ENCODE data around the gene TRIM65.
"Not testable (repeated sequence)": the region's sequence is repeated elsewhere in the genome, so short reads cannot be mapped to it uniquely, and the experiment has no call there.

Gene TRIM65

DNA sequence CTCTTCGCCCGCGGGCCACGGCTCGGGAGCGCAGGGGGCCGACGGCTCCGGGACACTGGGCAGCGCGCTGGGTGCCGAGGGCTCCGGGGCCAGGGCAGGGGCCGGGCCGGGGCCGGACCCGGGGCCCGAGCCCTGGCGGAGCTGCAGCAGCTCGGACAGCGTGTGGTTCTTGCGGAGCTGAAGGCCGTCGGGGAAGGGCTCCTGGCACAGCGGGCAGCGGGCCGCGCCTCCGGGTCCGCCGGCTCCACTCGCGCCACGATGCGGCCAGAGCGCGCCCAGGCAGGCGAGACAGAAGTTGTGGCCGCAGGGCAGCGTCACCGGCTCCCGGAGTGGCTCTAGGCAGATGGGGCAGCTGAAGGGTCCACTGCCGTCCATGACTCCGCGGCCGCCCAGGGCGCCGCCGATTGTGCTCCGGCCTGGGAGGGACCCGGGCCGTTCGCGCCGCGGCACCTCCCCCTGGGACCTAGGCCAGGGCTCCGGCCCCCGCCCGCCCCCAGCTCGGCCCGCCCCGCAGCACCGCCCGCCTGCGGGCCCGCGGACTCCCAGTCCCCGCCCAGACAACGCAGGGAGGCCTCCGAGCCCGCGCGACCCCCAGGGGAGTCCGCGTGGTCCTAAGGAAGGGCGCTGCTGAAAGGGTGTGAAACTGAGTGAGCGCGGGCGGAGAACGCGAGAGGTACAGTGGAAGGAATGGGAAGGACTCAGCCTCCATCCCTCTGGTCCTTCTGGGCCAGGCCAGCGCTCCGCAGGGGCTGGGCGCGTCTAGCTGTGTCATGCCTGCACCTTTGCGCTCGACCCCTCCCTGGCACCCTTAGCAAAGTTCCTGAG is 18.4 kb downstream of the TRIM65 start, which contains the start of gene TRIM47:
TSS of gene TRIM47 (minus strand) at position 408 of the 825 bp plus-strand sequence. CDS start at position 375, 33 bp downstream.
- DNase-seq = peak; percentile 65
- in situ Hi-C loops (cut with MboI; ENCODE audit: low pct_unique_long_range_greater_than_20kb, low sequenced_read_pairs) = no loop called here

DNA sequence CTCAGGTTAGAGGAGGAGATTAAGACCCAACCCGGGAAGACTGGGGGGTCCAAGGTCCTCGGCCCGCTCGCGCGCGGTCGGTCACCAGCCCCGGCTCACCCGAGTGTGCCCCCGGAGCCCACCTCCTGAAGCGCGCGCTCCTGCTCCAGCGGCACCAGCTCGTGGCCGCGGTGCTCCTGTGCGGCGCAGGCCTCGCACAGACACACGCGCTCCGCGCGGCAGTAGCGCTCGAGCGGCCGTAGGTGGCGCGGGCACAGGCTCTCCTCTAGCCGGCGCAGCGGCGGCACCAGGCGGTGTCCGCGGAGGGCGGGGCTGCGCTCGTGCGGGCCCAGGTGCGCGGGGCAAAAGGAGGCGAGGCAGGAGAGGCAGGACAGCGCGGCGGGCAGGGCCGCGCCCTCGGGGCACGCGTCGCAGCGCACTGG is 19.0 kb downstream of the TRIM65 start:
- DNase-seq = peak; percentile 73
- in situ Hi-C loops (cut with MboI; ENCODE audit: low pct_unique_long_range_greater_than_20kb, low sequenced_read_pairs) = no loop called here

DNA sequence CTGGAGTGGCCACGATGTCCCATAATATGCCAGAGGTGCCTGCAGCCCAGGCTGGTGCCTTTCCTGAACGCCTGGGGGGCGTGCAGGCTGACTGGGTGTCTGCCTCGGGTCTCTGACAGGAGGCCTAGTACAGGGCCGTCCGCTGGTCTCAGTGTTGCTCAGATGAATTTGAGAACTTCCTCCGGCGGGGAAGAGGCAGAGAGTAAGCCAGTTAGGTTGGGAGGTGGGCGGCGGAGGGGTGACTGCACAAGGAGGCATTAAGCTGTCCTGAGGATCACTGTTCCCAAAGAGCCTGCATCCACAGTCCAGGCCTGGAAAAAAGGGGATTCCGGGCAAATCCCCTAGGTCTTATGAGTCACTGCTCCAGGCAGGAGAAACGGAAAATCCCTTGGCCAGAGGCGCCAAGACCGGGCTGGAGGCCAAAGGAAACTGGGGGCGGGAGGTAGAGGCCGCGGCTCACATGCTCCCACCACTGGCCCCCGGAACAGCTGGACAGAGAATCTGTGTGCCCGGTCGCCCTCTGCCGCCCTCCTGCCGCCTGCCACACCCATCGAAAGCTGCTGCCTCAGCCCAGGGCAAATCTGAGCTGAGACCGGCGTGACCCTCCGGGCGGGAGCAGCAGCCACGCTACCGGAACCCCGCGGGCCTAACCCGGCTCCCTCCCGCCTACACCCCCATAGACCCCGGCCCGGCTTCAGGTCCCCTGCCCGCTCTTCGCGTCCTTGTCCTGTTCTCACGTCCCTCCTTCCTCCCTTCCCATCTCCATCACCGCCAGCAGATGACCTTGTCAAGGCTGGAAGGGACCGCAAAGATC is 19.6 kb downstream of the TRIM65 start:
- no peak for DNase-seq
- in situ Hi-C loops (cut with MboI; ENCODE audit: low pct_unique_long_range_greater_than_20kb, low sequenced_read_pairs) = no loop called here

DNA sequence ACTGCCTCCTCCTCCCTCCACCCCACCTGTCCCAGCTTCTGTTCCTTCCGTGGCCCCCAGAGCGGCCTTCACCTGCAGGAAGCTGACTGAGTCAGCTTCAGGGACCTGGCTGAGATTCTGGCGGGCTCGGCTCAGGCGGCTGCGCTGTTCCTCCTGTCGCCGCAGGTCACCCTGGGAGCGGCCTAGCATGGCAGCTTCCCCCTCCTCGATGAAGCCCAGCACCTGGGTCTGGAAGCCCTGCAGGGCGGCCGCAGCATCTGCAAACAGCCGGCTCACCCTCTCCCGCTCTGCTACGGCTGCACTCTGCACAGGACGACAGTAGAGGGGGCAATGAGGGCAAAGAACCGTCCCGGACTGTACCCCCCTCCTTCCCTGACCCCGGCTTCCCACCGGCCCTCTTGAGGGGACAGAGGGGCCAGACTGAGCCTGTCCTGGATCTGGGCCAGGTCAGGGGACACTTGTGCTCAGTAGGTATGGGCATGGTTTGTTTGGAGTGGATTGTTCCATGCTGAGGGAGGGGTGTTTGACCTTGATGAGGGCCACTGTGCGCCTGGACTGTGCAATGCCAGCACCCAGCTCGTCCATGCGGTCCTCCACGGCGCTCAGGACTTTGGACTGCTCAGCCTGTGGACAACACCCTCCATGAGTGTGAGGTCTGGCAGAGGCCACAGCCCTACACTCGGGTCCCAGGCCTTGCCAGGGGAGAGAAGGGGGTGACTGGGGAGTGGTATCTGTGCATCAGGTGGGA is 20.4 kb downstream of the TRIM65 start:
- in situ Hi-C loops (cut with MboI; ENCODE audit: low pct_unique_long_range_greater_than_20kb, low sequenced_read_pairs) = no loop called here
- DNase-seq = no peak

DNA sequence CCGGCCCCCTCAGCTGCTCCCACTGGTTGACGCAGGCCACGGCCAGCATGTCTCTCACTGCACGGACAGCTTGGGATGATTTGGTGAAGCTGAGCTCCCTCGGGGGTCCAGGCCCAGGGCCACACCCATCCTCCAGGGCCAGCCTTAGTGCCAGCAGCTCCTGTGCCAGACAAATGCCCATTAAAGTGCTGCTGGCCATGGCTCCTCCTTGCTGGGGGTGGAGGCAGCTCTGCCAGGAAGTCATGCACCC is 20.9 kb downstream of the TRIM65 start:
- in situ Hi-C loops (cut with MboI; ENCODE audit: low pct_unique_long_range_greater_than_20kb, low sequenced_read_pairs) = no loop called here
- DNase-seq = no peak

DNA sequence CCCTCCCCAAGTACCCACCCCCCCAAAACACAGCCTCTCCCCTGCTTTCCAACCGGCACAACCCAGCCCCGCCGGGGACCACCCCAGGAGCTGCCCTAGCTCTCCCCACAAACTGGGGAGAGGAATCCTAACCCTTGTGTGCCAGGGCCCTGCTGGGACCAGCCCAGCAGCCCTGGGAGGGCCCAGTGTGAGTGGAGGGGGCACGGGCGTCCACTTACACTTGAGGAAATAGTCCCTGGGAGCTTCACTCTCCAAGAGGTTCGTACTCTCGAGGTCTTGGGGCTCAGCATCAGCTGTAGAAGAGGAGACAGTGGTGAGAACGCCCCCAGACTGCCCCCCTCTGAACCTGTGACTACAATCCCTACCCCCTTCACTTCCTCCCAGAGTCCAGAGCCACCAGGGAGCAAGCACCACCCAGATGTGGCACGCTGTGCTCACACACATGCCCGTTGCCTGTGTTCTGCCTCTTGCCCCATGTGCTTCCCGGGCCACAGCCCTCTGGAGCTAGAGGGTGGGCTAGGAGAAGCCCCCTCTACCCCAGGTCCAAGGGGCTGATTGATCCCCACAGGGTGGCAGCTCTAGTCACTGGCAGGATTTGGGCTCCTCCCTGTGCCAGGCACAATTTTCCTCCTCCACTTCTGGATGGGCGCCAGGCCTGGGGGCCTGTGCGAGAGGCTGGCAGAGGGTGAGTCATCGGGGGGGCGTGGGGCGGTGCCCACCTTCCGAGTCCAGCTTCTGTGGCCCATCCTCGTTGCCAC is 21.4 kb downstream of the TRIM65 start:
- in situ Hi-C loops (cut with MboI; ENCODE audit: low pct_unique_long_range_greater_than_20kb, low sequenced_read_pairs) = no loop called here
- DNase-seq = no peak

DNA sequence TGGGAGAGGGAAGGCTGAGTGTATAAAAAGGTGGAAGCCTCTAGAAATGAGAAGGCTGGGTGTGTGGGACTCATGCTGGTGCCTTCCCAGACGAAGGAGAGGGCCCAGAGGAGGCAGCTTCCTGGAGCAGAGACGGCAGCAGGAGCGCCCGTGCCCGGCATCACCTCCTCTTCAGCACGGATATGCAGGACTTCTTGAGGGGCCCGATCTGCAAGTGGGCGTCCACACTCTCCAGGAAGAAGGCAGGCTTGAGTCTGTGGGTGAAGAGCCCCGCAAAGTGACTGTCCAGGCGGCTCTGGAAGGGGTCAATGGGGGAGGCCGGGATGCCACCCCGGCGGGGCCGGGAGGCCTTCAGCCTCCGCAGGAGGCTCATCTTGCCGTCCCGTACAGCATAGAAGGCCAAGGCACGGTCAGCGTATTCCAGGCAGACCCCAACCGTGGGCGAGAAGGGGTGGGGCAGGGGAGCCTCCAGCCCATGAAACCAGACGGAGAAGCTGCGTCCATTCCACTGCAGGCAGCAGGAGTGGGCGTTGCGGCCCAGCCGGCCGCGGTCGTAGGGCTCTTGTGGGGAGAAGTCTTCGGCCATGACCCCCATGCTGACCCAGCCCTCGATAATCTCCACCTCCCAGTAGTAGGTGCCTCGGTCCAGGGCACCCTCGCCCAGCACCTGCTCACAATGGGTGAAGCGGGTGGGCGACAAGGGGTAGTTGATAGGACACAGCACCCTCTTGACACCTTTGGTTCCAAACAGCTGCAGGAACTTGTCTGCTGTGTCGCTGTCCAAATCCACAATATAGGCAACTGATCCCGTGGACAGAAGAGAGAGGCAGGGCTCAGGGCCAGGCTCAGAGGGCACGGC is 22.2 kb downstream of the TRIM65 start:
- DNase-seq = no peak
- in situ Hi-C loops (cut with MboI; ENCODE audit: low pct_unique_long_range_greater_than_20kb, low sequenced_read_pairs) = no loop called here

DNA sequence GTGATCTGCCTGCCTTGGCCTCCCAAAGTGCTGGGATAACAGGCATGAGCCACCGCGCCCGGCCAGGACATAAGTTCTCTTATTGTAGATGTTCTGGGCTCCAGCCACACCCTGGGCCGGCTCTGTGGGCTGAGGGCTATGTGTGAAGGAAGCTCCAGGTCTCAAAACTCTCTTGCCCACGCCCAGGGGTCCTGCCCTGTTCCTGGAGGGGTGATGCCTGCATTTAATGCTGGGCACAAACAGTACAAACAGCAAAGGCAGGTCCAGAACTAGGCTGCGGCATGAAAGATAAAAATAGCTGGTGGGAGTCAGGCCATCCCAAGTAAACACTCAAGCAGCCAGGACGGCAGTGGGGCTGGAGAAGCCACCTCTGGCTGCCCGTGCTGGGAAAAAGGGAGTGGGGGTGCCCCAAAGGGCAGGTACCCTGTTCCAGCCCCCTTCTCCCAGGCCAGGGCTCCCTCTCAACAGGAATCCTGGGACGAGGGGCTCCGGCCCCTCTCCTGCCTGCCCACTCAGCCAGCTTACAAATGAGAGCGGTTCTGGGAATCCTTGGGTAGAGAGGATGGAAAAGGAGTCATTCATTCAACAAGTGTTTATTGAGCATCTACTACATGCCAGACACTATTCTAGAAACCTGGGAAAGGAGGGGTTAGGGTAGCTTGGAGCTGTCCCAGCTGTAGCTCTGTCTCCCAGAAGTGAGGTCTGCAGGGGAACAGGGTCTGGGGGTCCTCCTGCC is 23.0 kb downstream of the TRIM65 start:
- DNase-seq = no peak
- in situ Hi-C loops (cut with MboI; ENCODE audit: low pct_unique_long_range_greater_than_20kb, low sequenced_read_pairs) = no loop called here

DNA sequence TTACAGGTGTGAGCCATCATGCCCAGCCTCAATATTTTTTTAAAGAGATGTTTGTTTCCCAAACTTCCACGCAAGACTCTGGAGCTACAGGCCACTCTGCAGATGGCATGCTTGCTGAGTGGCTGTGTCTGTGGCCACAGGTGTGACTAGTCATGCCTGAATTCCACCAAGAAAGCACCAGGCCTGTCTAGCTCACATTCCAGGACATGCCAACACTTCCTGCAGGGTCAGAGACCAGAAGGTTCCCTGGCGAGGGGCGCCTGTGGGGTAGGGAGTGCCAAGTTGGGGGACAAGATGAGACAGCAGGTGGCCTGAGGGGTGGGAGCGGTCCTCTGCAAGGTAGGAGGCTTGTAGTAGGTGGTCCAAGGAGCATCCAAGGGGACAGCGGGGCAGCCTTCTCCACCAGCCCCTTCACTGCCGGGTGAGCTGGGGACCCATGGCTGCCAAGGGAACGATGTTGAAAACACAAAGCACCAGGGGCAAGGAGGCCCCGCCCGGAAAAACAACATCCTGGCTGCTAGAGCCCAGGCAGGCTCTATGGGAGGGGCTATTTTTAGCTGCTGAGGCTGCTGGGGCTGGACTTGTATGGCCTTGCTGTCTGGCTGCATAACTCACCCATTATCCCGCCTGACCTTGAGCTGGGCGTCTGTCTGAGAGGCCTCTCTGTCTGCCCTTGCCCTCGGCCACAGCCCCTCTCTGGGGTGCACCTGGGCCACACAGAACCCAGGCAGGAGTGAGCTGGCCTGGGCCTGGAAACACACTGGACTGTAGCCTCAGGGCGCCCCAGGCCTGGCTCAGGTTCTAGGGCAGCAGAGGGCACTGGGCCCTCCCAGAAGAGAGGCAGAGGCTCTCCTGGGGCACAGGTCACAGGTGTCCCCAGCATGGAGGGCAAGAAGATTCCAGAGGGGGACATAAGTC is 24.1 kb downstream of the TRIM65 start:
- no peak for DNase-seq
- in situ Hi-C loops (cut with MboI; ENCODE audit: low pct_unique_long_range_greater_than_20kb, low sequenced_read_pairs) = no loop called here

DNA sequence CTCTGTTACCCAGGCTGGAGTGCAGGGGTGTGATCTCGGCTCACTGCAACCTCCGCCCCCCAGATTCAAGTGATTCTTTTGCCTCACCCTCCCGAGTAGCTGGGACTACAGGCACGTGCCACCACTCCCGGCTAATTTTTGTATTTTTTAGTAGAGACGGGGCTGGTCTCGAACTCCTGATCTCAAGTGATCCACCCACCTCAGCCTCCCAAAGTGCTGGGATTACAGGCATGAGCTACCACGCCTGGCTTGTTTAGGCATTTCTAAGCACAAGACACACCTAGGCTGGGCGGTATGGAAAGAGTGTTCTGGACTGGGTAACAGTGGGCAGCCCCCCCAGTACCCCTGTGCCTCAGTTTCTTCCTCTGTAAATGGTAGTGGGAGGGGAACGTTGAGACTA is 26.5 kb downstream of the TRIM65 start:
- DNase-seq; in situ Hi-C loops (cut with MboI; ENCODE audit: low pct_unique_long_range_greater_than_20kb, low sequenced_read_pairs): not testable (repeated sequence)

DNA sequence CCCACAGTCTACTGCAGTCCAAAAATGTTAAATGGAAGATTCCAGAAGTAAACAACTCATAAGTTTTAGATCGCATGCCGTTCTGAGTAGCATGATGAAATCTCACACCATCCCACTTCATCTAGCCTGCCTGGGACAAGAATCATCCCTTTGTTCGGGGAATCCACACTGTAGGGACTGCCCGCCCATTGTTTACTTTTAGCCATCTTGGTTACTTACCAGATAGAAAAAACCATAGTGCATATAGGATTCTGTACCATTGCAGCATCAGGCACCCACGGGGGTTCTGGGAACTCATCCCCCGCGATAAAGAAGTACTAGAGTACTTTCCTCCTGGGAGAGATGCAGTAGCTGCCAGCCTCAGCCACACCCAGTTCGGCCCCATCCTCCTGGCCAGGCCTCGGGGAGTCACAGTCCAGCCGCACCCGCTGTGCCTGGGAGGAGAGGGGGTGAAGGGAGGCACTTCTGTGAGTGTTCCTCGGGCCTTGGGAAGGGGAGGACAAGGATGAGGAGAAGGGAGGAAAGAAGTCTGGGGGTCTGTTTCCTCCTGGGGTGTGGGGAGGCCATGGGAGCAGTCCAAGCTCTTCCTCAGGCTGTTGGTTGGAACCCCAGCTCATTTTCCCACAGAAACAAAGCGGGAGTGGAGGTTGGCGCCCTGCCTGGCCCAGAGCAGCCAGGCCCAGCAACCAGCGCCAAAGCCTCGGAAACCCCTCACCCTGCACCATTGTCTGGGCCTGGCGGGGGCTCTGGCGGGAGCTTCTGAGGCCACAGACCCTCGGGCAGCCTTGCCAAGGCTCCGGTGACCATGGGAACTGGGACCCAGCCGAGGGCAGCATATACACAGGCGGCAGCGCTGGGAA is 27.2 kb downstream of the TRIM65 start:
- DNase-seq = no peak
- in situ Hi-C loops (cut with MboI; ENCODE audit: low pct_unique_long_range_greater_than_20kb, low sequenced_read_pairs) = no loop called here

DNA sequence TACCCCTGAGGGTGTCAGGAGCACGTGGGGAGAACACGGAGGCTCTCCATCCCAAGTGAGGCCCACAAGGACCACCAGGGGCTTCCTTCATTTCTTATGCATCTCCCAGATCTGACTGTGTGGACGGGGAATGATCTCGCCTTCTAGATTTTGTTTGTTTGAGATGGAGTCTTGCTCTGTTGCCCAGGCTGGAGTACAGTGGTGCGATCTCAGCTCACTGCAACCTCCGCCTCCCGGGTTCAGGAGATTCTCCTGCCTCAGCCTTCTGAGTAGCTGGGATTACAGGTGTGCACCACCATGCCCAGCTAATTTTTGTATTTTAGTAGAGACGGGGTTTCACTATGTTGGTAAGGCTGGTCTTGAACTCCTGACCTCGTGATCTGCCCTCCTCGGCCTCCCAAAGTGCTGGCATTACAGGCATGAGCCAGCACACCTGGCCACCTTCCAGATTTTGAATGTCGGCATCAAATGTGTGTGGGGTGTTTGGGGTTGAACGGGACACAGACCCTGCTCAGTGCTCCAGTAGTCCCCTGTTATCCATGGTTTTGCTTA is 27.9 kb downstream of the TRIM65 start:
- DNase-seq; in situ Hi-C loops (cut with MboI; ENCODE audit: low pct_unique_long_range_greater_than_20kb, low sequenced_read_pairs): not testable (repeated sequence)

DNA sequence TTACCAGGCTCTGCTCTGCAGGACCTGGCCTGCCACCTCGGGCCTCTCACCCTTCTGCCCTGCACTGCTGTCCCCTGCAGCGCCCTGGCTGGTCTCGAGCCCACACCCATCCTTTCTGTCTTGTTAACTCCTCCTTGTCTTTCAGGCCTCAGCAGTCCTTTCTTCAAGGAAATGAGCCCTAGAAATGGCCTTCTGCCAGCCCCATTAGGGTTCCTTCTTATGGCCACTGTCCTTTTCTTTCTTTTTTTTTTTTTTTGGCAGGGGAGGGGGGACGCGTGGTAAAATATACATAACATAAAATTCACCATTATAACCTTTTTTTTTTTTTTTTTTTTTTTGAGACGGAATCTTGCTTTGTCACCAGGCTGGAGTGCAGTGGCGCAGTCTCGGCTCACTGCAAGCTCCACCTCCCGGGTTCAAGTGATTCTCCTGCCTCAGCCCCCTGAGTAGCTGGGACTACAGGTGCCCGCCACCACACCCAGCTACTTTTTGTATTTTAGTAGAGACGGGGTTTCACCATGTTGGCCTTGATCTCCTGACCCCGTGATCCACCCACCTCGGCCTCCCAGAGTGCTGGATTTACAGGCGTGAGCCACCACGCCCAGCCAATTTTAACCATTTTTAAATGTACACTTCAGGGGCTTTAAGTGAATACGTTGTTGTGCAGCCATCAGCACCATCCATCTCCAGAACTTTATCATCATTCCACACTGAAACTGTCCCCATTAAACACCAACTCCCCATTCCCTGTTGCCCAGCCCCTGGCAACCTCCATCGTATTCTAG is 31.2 kb downstream of the TRIM65 start:
- DNase-seq; in situ Hi-C loops (cut with MboI; ENCODE audit: low pct_unique_long_range_greater_than_20kb, low sequenced_read_pairs): not testable (repeated sequence)

DNA sequence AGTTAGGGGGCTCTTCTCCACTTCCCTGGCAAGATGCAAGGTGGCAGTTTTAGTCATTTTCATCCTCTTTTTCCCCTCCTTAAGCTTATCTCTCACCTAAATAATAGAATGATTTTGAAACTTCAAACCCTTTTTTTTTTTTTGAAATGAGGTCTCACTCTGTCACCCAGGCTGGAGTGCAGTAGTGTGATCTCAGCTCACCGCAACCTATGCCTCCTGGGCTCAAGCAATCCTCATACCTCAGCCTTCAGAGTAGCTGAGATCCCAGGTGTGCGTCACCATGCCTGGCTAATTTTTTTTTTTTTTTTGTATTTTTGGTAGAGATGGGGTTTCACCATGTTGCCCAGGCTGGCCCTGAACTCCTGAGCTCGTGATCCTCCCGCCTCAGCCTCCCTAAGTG is 31.9 kb downstream of the TRIM65 start:
- DNase-seq; in situ Hi-C loops (cut with MboI; ENCODE audit: low pct_unique_long_range_greater_than_20kb, low sequenced_read_pairs): not testable (repeated sequence)

DNA sequence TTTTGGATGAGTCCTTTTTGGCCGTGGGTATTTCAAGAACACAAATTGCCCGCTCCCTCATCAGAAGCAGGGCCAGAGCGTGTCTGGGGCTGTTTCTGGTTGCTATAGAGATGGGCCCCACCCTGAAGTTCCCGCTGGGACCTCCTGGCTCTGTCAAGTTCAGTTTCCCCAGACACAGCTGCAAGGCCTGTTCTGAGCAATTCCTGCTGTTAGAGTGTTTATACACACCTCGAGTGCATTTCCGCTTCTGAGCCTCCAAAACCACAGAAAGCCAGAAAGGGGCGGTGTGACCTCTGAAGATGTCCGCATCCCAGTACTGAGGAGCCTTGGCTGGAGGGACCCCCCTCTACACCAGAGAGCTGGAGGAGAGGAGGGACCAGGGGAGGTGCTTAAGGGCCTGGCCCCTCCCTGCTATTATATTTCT is 32.3 kb downstream of the TRIM65 start:
- DNase-seq = peak; percentile 90

More for the DNA sequence above, 32.3 kb downstream of the TRIM65 start:
- in situ Hi-C loops (cut with MboI; ENCODE audit: low pct_unique_long_range_greater_than_20kb, low sequenced_read_pairs) = no loop called here
